Measurements from ENCODE around the gene RANBP9.

Gene RANBP9

GRCh38 chr6:13600036-13600435 lies 111.6 kb downstream of the RANBP9 start:
- no peak for DNase-seq (ENCODE audit: low spot score)

DNA sequence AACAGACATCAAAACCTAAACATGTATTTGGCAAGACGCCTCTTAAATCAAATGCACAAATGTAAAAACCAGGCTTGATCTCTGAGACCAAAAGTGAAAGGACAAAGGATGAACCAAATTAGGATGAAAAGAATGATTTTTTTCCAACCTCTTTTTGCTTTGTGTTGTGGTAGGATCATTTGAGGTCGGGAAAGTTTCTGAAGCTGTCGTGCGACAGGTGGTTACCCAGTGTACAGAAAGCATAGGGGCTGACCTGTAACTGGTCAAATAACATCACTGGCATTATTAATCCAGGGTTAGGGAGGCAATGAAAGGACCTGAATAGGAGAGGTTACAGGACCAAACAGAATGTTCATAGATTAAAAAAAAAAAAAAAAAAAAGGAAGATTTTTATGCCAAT lies 114.6 kb downstream of the RANBP9 start:
- DNase-seq (ENCODE audit: low spot score), result no peak

- no peak for DNase-seq (ENCODE audit: low spot score)
Measured at GRCh38 chr6:13593720-13594119, 117.9 kb downstream of the RANBP9 start.

GRCh38 chr6:13593103-13593502 lies 118.5 kb downstream of the RANBP9 start:
- no peak for DNase-seq (ENCODE audit: low spot score)

- DNase-seq (ENCODE audit: low spot score), result no peak
Measured at GRCh38 chr6:13591205-13591921, 120.3 kb downstream of the RANBP9 start.

GRCh38 chr6:13590574-13591153 lies 121.0 kb downstream of the RANBP9 start:
- no peak for DNase-seq (ENCODE audit: low spot score)

- DNase-seq (ENCODE audit: low spot score), result no peak
Measured at GRCh38 chr6:13589801-13590200, 121.8 kb downstream of the RANBP9 start.

DNA sequence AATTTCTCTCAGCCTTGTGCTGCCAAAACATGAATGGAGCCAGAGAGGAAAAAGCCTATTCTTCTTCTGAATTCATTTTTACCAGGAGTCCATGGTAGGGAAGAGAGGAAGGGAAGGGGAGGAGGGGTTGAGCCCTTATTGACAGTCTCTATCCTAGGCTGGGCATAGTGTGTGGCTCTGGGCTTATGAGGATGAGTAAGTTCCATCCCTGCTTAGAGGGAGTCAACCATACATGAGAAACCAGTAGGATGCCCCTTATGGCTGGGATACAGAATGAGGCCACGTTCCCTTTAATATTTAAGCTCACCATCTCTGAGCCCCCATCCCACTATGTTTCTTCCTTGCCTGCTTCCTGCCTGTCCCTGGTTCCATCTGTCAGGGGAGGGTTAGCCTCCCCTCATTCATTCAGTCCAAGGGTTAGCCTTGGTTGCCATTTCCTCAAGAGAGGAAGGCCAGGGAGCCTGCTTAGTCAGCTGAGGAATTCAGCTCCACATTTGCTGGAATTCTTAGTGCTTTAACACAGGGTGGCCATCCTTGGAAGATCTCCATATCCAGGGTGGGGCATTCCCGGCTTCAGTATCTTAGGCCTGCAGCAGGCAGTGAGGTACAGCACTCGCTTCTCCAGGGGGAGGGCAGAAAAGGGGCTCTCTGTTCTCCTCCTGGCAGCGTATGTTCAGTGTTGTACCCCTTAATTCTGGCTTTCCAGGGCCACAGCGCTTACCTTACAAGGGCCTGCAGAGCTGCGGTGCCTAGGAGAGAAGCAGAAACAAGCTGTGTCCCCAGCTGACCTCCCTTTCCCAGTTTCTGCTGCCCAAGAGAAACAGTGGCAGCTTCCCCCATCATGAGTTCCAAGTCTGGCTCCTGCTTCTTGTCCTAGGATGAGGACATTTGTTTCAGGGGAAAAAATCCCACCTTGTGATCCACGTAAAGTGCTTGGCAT lies 124.8 kb downstream of the RANBP9 start:
- DNase-seq (ENCODE audit: low spot score), result no peak

DNA sequence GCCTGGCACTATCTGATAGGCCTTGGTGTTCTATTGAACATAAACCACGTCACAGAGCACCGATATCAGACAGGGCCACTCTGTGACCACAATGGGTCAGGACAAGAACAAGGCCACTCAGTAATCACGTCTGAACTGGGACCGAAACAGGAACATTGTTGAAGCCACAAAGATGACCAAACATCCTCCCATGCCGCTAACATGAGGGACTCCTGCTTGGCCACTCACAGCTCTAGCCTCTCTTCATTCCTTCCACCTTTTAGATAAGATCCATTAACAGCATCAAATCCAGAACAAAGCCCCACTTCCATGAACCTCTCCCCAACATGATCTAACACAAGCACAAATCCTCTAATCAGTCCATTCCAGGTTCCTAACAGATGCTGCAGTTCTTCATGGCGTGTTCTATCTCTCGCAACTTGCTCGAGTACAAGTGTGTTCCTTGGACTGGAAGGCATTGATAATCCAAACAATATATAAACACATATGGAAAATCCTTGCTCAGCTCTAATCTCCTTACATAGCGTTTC lies 129.9 kb downstream of the RANBP9 start:
- no peak for DNase-seq (ENCODE audit: low spot score)

DNA sequence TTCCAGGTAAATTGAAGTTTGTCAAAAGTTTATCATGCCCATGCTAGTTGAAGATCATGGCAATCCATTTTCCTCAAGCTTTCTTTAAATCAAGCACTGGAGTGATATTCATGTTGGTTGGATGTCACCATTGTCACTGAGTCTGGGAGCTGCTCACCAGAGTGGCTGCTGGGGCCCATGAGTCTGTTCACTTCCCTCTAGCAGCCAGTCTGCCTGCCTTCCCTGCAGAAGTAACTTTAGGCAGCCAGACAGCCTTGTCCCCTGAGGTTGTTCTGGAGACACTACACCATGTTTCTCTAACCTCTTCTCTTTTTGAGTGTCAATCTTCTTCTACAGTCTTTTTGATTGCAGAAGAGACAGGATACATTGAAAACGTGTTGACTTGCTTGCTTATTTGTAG lies 131.7 kb downstream of the RANBP9 start:
- no peak for DNase-seq (ENCODE audit: low spot score)

DNA sequence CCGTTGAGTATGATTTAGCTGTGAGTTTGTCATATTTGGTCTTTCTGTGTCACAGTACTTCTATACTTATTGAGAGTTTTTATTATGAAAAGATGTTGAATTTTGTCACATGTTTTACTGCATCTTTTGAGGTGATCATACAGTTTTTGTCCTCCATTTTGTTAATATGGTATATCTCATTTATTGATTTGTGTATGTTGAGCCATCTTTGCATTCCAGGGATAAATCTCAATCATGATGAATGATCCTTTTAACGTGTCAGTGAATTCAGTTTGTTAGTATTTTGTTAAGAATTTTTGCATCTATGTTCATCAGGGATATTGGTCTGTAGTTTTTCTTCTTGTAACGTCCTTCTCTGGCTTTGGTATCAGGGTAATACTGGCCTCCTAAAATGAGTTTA lies 133.7 kb downstream of the RANBP9 start:
- no peak for DNase-seq (ENCODE audit: low spot score)

GRCh38 chr6:13576017-13576416 lies 135.6 kb downstream of the RANBP9 start:
- no peak for DNase-seq (ENCODE audit: low spot score)

GRCh38 chr6:13575377-13575775 lies 136.3 kb downstream of the RANBP9 start:
- no peak for DNase-seq (ENCODE audit: low spot score)

DNA sequence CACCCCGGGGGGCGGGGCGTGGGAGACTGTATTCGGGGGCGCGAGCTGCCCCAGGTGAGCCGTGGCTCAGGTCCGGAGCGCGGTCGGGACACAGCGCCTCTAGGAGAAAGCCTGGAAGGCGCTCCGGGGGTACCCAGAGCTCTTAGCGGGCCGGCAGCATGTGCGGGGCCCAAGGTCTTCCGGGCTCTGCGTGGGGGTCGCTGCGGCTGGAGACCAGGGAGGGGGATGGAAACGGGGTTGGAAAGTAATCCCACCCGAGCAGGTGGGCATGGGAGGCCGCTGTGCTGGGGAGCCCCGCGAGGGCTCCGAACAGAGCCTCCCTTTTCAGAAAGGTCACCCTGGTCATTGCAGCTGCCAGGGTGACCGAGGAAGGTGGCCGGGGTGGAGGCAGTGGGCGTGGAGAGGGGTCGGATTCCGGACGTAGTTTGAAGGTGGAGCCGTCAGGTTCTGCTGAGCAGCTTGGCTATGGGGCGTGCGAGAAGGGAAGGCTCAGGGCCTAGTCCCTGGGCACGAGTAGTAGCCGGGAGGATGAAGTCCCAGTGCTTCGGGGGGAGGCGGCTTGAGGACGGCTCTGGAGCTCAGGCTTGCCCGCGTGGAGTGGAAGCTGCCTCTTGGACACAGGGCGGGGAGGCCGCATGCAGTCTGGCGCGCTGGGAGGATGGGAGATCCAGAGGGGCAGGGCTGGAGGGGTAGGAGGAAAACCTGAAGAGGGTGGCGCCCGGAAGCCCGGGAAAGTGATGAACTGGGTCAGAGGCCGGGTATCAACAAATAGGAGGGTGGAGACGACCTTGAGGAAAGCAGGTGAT lies 136.9 kb downstream of the RANBP9 start, which contains the start of gene SIRT5:
TSS of gene SIRT5 (plus strand) at position 31 of the 806 bp plus-strand sequence. CDS start 9,510 bp downstream, outside the sequence.
- peak; percentile 88 for DNase-seq (ENCODE audit: low spot score)

GRCh38 chr6:13574149-13574570 lies 137.5 kb downstream of the RANBP9 start:
- peak; percentile 90 for DNase-seq (ENCODE audit: low spot score)

GRCh38 chr6:13573669-13574110 lies 137.9 kb downstream of the RANBP9 start:
- DNase-seq (ENCODE audit: low spot score), result peak; percentile 42

- no peak for DNase-seq (ENCODE audit: low spot score)
Measured at GRCh38 chr6:13572951-13573654, 138.5 kb downstream of the RANBP9 start.

GRCh38 chr6:13572240-13572639 lies 139.4 kb downstream of the RANBP9 start:
- no peak for DNase-seq (ENCODE audit: low spot score)
